ENCODE measurements around the gene VMP1. TPM values are rescaled to one million over a fixed set of nuclear protein-coding genes. Genes with fewer than 3 reads are reported as not detected.
A peak's percentile ranks its signal among the peaks of the same experiment; 100 is the strongest.
"Not testable (repeated sequence)": the region's sequence is repeated elsewhere in the genome, so short reads cannot be mapped to it uniquely, and the experiment has no call there.

VMP1 gene
- total RNA-seq, 6 experiments from 2014 or later = 121 to 155 (median 149) TPM

DNA sequence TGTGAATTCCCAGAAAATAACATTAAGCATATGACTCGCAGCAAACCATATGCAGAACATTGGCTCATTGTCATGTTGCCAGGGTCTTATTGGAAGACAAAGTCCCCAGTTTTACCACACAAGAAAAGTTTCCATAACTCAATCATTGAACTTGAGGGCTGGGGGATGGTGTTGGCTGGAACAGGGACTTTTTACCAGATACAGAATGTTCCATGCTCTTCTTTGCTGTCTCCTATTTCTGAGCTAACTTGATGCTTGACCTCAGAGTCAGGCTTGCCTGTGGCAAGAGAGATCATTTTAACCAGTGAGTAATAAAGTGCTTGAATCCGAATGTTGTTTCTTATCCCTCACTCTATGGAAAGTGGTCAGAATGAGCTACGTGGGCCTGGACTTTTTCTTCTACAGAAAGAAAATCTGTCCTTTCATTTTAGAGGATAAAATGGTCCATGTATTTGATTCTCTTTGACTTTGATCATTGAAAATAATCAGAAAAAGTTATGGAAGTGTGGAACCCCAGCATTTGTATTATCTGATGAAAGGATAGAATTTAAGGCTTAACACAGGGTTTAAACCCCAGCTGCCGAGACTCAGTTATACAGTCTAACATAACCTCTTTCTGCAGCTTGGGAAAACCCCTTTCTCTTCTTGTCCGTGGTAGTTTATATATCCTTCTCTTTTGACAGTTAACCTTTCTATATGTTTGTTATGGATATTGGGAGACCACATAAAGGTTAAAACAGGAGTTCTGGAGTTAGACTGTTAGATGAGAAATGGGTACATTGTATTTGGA, 118.3 kb downstream of the VMP1 start:
- peak; percentile 72 for DNase-seq
- Mint-ChIP-seq H3K4me3 (peak overlapping the region; percentile 77), H3K36me3 (ENCODE audit: low read depth) (peaks cover 5% of the 10 kb centered on the region), H3K9me3 (no peaks in the 10 kb centered on the region), H3K27me3 (ENCODE audit: insufficient read depth) (no peaks in the 10 kb centered on the region), H3K4me1 (ENCODE audit: low read depth) (peaks cover 53% of the 10 kb centered on the region), H3K27ac (peak overlapping the region; percentile 93)
- TF ChIP-seq, protein P1, sequence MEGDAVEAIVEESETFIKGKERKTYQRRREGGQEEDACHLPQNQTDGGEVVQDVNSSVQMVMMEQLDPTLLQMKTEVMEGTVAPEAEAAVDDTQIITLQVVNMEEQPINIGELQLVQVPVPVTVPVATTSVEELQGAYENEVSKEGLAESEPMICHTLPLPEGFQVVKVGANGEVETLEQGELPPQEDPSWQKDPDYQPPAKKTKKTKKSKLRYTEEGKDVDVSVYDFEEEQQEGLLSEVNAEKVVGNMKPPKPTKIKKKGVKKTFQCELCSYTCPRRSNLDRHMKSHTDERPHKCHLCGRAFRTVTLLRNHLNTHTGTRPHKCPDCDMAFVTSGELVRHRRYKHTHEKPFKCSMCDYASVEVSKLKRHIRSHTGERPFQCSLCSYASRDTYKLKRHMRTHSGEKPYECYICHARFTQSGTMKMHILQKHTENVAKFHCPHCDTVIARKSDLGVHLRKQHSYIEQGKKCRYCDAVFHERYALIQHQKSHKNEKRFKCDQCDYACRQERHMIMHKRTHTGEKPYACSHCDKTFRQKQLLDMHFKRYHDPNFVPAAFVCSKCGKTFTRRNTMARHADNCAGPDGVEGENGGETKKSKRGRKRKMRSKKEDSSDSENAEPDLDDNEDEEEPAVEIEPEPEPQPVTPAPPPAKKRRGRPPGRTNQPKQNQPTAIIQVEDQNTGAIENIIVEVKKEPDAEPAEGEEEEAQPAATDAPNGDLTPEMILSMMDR (IDR thresholded peaks at IDR 0.05) = no peak

DNA sequence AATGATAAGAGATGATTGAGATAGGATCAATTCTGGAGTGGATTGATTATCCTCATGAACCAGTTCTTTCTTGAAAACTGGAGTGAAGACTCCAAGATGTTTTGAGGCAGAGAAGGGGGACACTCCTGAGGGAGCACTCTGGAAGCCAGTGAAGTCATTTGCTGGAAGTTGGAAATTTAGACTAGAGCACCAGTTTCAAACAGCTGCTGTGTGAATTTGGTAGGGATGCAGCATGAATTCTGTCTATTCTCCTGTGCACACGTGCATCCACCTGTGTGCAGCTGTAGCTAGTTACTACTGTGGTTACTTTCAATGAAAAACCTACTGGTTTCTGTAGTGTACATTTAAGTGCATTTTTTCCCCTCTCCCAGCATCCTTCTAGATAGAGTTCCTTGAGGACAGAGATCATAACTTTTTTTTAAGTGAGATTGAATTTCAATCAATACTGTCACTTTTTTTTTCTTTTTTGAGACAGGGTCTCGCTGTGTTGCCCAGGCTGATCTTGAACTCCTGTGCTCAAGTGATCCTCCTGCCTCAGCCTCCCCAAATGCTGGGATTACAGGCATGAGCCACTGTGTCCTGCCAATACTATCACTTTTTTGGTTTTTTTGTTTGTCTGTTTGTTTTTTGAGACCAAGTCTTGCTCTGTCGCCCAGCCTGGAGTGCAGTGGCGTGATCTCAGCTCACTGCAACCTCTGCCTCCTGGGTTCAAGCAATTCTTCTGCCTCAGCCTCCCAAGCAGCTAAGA, 119.4 kb downstream of the VMP1 start:
- Mint-ChIP-seq H3K4me1 (ENCODE audit: low read depth) (peaks cover 63% of the 10 kb centered on the region), H3K27ac (peak overlapping the region; percentile 93), H3K27me3 (ENCODE audit: insufficient read depth) (no peaks in the 10 kb centered on the region), H3K4me3 (no peak overlapping the region; the same call in 1 of the 2 replicates), H3K36me3 (ENCODE audit: low read depth) (peaks cover 5% of the 10 kb centered on the region), H3K9me3 (no peaks in the 10 kb centered on the region)
- DNase-seq = no peak
- TF ChIP-seq, protein P1 (IDR thresholded peaks at IDR 0.05) = no peak

DNA sequence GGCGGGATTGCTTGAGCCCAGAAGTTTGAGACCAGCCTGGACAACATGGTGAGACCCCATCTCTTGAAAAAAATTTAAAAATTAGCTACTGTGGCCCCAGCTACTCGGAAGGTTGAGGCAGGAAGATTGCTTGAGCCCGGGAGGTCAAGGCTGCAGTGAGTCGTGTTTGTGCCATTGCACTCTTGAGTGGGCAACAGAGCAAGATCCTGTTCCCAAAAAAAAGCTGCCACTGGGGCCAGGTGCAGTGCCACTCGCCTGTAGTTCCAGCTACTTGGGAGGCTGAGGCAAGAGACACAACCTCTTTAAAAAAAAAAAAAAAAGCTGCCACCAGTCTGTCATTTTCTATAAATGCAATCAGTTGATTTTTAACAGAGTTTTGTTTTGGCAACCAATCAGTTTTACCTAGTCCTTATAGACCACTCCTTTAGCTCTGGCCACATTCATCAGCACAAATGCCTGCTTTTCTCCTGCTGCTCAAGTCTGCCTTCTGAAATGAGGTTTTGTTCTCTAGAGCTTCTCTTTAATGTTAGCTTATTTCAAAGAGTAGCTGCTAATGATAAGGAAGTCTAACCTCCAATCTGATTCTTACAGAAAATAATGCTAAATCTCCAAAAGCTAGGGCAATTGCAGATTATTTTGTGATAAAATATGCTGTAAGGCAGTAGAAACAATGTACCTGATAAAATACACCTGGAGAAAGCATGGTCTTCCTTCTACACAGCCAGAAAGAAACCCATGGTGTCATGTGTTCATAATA, 120.4 kb downstream of the VMP1 start:
- Mint-ChIP-seq H3K27ac (peak overlapping the region; percentile 93), H3K4me3 (peak overlapping the region; percentile 82; the same call in 1 of the 2 replicates), H3K4me1 (ENCODE audit: low read depth) (peaks cover 71% of the 10 kb centered on the region)

DNA sequence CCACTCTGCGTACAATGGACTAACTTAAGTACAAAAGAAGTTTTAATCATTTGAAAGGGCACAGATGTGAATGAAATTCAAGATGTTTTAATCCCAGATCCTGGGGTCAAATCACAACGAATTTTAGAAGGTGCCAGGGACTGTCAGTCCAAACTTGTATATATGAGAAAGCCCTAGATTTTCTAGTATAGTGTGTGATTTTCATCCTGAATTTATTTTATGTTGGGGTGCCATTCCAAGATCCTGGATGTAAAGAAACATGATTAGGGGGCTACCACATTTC, 121.0 kb downstream of the VMP1 start:
- peak overlapping the region; percentile 93 for H3K27ac Mint-ChIP-seq
- H3K4me3 Mint-ChIP-seq = peak overlapping the region; percentile 82
- no peaks in the 10 kb centered on the region for H3K36me3 Mint-ChIP-seq (ENCODE audit: low read depth)
- H3K4me1 Mint-ChIP-seq (ENCODE audit: low read depth) = peaks cover 76% of the 10 kb centered on the region
- TF ChIP-seq, protein P1 (IDR thresholded peaks at IDR 0.05) = no peak
- no peaks in the 10 kb centered on the region for H3K9me3 Mint-ChIP-seq
- H3K27me3 Mint-ChIP-seq (ENCODE audit: insufficient read depth) = no peaks in the 10 kb centered on the region
- no peak for DNase-seq

More for the DNA sequence above, 120.4 kb downstream of the VMP1 start:
- no peak for DNase-seq
- TF ChIP-seq, protein P1 (IDR thresholded peaks at IDR 0.05) = no peak
- Mint-ChIP-seq H3K9me3 (no peaks in the 10 kb centered on the region), H3K36me3 (ENCODE audit: low read depth) (peaks cover under 1% of the 10 kb centered on the region; the same call in 1 of the 2 replicates), H3K27me3 (ENCODE audit: insufficient read depth) (no peaks in the 10 kb centered on the region)

DNA sequence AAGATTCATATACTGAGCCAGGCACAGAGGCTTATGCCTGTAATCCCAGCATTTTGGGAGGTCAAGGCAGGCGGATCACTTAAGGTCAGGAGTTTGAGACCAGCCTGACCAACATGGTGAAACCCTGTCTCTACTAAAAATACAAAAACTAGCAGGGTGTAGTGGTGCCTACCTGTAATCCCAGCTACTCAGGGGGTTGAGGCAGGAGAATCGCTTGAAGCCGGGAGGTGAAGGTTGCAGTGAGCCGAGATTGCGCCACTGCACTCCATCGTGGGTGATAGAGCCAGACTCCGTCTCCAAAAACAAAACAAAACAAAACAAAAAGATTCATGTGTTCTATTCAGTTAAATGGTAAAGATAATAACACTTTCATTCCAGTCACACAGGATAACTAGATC, 121.4 kb downstream of the VMP1 start:
- peaks cover 80% of the 10 kb centered on the region for H3K4me1 Mint-ChIP-seq (ENCODE audit: low read depth)
- DNase-seq; H3K9me3 Mint-ChIP-seq; H3K36me3 Mint-ChIP-seq (ENCODE audit: low read depth); H3K27me3 Mint-ChIP-seq (ENCODE audit: insufficient read depth): not testable (repeated sequence)
- peak overlapping the region; percentile 82 for H3K4me3 Mint-ChIP-seq
- peak overlapping the region; percentile 93 for H3K27ac Mint-ChIP-seq

Measured in HFFc6 (cell line).